DOHH2 (cell line): Measurements from ENCODE around the gene SLC8B1.

Experiments
- H3F3A ChIP-seq: fragments of 200-600 bp; sonication (generic), shearing (Covaris generic); 2 replicates; pipeline ENCODE4 v1.6.0; 2016; ENCODE audit warnings: antibody characterized with exemption, mild to moderate bottlenecking; ENCODE audit not compliant: control insufficient read depth, insufficient read depth
- H3K27ac ChIP-seq: fragments of 200-600 bp; sonication (generic); 2 replicates; pipeline ENCODE4 v1.5.1; 2014; ENCODE audit warnings: low read depth, mild to moderate bottlenecking, low read length, moderate library complexity
- H3K27me3 ChIP-seq: fragments of 200-600 bp; sonication (generic); 2 replicates; pipeline ENCODE4 v1.6.1; 2014; ENCODE audit warnings: mild to moderate bottlenecking, low read length, mixed read lengths; ENCODE audit not compliant: control insufficient read depth
- H3K36me3 ChIP-seq: fragments of 200-600 bp; sonication (generic); 2 replicates; pipeline ENCODE4 v1.6.1; 2014; ENCODE audit warnings: mild to moderate bottlenecking, low read length, moderate library complexity, mixed read lengths; ENCODE audit not compliant: control insufficient read depth
- H3K4me1 ChIP-seq: fragments of 200-600 bp; sonication (generic); 2 replicates; pipeline ENCODE4 v1.6.1; 2014; ENCODE audit warnings: mild to moderate bottlenecking, low read length, mixed read lengths; ENCODE audit not compliant: control insufficient read depth
- H3K4me2 ChIP-seq: fragments of 200-600 bp; sonication (generic); 2 replicates; pipeline ENCODE4 v1.6.0; 2014; ENCODE audit warnings: mild to moderate bottlenecking, low read length, moderate library complexity
- H3K4me3 ChIP-seq: fragments of 200-600 bp; sonication (generic); 2 replicates; pipeline ENCODE4 v1.5.1; 2014; ENCODE audit warnings: mild to moderate bottlenecking, low read length, mixed read lengths
- H3K79me2 ChIP-seq: fragments of 200-600 bp; sonication (generic); 2 replicates; pipeline ENCODE4 v1.6.1; 2014; ENCODE audit warnings: mild to moderate bottlenecking, low read length, mixed read lengths; ENCODE audit not compliant: control insufficient read depth
- H3K9me2 ChIP-seq: fragments of 200-600 bp; sonication (generic); replicated peaks from 2 replicates; pipeline ENCODE4 v1.6.1; 2014; ENCODE audit warnings: mild to moderate bottlenecking, low read length, mixed read lengths; ENCODE audit not compliant: control insufficient read depth
- H3K9me3 ChIP-seq: fragments of 200-600 bp; sonication (generic); 2 replicates; pipeline ENCODE4 v1.6.1; 2014; ENCODE audit warnings: antibody characterized with exemption, low read length, mixed read lengths; ENCODE audit not compliant: control insufficient read depth, insufficient read depth
- H4K20me1 ChIP-seq: fragments of 200-600 bp; sonication (generic); 2 replicates; pipeline ENCODE4 v1.6.0; 2014; ENCODE audit warnings: low read depth, mild to moderate bottlenecking, antibody characterized with exemption, low read length, moderate library complexity; ENCODE audit not compliant: control insufficient read depth, insufficient read depth
- CTCF ChIP-seq: fragments of 200-600 bp; sonication (generic); IDR thresholded peaks from one replicate; pipeline ENCODE4 v1.5.1; 2014; ENCODE audit warnings: antibody characterized with exemption, mild to moderate bottlenecking, low read depth, low read length; ENCODE audit not compliant: poor library complexity, severe bottlenecking
- EZH2phosphoT487 ChIP-seq: fragments of 200-600 bp; sonication (generic); IDR thresholded peaks from 2 replicates; pipeline ENCODE4 v1.6.1; 2017; ENCODE audit warnings: borderline replicate concordance, mild to moderate bottlenecking, antibody characterized with exemption, low read length, moderate library complexity, mixed read lengths

The SLC8B1 gene

DNA sequence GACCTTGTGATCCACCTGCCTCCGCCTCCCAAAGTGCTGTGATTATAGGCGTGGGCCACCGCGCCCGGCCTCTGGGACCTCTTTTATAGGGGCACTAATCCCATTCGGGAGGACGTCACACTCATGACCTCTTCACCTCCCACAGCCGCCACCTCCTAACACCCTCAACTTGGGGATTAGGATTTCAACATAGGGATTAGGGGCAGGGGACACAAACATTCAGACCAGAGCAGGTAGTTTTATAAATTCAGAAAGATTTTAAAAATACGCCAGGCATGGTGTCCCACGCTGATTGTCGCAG is 64.2 kb downstream of the SLC8B1 start:
- no peaks in the 10 kb centered on the region for H3K9me2 ChIP-seq
- no peaks in the 10 kb centered on the region for H4K20me1 ChIP-seq
- no peaks in the 10 kb centered on the region for H3K79me2 ChIP-seq
- no peak overlapping the region for H3K27ac ChIP-seq
- H3K4me2 ChIP-seq, result no peak overlapping the region
- no peak for TF ChIP-seq EZH2phosphoT487
- no peak for TF ChIP-seq CTCF
- no peaks in the 10 kb centered on the region for H3K4me1 ChIP-seq
- H3K27me3 ChIP-seq, result no peaks in the 10 kb centered on the region
- H3K36me3 ChIP-seq, result peaks cover 83% of the 10 kb centered on the region
- H3K4me3 ChIP-seq, result no peak overlapping the region
- H3K9me3 ChIP-seq, result no peaks in the 10 kb centered on the region
- H3F3A ChIP-seq, result no peaks in the 10 kb centered on the region

GRCh38 chr12:113269257-113269943 is 65.5 kb downstream of the SLC8B1 start:
- H3K4me2 ChIP-seq, result no peak overlapping the region

GRCh38 chr12:113268621-113269020 is 66.3 kb downstream of the SLC8B1 start:
- no peaks in the 10 kb centered on the region for H3K4me1 ChIP-seq
- no peak overlapping the region for H3K27ac ChIP-seq
- no peaks in the 10 kb centered on the region for H3F3A ChIP-seq
- H3K79me2 ChIP-seq, result no peaks in the 10 kb centered on the region
- peaks cover 79% of the 10 kb centered on the region for H3K36me3 ChIP-seq
- no peak overlapping the region for H3K4me3 ChIP-seq
- TF ChIP-seq CTCF (no peak), EZH2phosphoT487 (no peak)
- H3K27me3 ChIP-seq, result no peaks in the 10 kb centered on the region
- H4K20me1 ChIP-seq, result no peaks in the 10 kb centered on the region
- no peaks in the 10 kb centered on the region for H3K9me2 ChIP-seq
- no peaks in the 10 kb centered on the region for H3K9me3 ChIP-seq
- no peak overlapping the region for H3K4me2 ChIP-seq

More at GRCh38 chr12:113269257-113269943, 65.5 kb downstream of the SLC8B1 start:
- no peak for TF ChIP-seq CTCF
- no peak for TF ChIP-seq EZH2phosphoT487
- Histone ChIP-seq H3K36me3 (peaks cover 83% of the 10 kb centered on the region), H4K20me1 (no peaks in the 10 kb centered on the region), H3K9me3 (no peaks in the 10 kb centered on the region), H3K4me1 (no peaks in the 10 kb centered on the region), H3K27me3 (no peaks in the 10 kb centered on the region), H3F3A (no peaks in the 10 kb centered on the region), H3K79me2 (no peaks in the 10 kb centered on the region), H3K9me2 (no peaks in the 10 kb centered on the region), H3K27ac (no peak overlapping the region), H3K4me3 (no peak overlapping the region)
